ENCODE results near the gene TAF4.
"Not testable (repeated sequence)": the region's sequence is repeated elsewhere in the genome, so short reads cannot be mapped to it uniquely, and the experiment has no call there.

The TAF4 gene

DNA sequence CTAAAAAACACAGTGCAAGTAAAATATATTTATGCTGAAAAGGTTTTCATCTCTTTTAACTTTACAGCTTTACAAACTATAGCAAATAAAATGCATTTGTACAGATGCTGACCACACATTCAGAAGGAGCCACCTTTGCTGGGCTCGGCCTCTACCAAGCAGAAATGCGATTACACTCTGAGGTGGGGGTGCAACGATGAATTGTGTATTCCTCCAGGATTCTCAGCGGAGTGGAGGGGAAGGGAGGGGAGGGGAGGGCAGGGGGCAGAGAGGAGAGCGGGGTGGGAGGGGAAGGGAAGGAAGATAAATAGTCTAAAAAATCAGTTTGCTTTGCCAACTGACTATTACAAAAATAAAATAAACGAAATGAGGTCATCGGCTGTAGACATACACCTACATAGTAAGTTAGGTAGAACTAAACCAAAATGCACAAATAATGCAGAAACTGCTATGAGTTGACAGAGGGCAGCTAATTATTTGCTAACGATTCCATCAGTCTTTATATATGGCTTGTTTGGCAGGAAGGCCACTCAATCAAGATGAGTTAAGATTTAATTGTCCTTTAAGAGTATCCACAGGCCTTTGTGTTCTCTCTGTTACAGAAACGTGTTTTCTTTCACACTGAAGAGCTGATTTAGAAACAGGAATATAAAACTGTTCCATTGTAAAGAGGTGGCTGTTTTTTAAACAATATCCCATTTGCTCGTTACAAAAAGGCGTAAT is 90.1 kb downstream of the TAF4 start:
- DNase-seq: no peak

DNA sequence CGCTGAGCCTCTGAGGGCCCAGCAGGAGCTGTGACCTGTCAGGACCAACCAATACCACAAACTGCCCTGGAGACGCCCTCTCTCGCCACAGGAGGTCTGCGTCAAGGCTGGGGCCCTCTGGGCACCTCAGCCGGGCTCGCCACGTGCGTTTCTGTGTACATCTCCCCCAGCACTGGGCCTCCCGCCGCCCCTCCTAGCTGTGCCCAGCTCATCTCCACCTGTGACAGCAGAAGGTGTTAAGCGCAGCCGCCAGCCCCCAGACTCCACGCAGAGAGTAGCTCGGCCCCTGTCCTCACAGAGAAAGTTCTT is 91.4 kb downstream of the TAF4 start:
- DNase-seq: no peak

DNA sequence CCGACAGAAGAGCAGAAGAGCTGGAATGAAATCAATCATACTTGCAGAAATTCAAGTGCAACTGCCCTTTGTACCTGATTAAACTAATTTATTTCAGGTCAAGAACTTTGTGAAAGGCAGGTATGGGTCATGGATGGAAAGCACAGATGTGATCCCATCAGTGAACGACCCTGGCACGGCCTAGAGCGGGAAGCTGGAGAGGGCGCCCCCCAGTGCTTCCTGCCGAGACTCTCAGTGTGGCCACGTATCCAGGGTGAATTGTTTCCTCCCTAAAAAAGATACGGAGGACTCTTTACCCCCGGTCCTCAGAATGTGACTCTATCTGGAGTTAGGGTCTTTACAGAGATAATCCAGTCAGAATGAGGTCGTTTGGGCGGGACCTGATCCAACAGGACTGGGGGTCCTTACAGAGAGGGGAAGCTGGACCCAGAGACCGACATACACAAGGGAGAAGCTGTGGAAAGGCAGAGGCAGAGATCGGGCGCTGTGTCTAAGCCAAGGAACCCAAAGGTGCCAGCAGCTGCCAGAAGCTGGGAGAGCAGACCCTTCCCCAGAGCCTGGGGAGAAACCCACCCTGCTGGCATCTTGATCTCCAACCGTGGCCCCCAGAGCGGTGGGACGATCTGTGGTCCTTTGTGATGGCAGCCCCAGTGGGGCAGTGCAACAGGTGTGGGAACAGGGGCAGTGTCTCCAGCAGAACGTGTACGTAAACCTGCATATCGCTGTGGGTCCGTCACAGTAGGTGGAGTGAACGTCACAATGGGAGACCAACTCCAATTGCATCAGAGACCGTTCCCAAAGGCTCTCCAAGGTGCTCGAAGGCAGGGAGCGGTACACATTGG is 91.9 kb downstream of the TAF4 start:
- DNase-seq: no peak

DNA sequence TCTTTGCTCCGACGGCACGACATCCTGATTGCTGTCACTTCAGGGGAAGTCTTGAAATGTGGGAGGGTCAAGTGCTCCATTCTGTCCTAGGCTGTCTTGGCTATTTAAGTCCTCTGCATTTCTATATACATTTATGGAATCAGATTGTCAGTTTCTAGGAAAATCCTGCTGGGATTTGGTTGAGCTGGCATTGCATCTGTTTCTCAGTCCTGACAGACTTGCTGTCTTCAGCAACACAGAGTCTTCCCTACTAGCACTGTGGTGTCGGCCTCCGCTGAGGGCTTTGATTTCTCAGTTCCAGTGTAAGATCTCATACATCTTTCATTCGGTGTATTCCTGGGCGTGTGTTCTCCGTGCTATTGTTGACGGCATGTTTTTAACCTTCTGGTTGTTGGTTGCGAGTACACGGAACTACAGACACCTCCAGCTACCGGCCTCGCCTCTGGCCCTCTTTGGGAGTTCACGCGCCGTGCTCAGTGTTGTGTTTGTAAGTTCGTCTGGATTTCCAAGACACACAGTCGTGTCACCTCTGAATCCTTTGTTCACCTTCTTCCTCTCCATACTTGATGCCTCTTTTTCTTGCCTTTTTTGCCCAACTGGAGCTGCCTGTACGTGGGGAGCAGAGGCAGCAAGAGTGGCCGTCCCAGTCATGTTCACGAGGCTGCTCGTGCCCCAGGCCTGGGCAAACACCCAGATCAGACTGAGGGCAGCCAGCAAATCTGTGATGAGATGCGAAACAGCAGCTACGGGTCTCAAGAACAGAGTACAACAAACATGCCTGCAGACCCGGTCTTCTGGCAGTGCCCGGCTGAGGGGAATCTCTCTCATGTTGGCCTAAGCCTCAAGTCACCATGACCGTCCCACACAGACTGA is 92.8 kb downstream of the TAF4 start:
- DNase-seq: no peak

DNA sequence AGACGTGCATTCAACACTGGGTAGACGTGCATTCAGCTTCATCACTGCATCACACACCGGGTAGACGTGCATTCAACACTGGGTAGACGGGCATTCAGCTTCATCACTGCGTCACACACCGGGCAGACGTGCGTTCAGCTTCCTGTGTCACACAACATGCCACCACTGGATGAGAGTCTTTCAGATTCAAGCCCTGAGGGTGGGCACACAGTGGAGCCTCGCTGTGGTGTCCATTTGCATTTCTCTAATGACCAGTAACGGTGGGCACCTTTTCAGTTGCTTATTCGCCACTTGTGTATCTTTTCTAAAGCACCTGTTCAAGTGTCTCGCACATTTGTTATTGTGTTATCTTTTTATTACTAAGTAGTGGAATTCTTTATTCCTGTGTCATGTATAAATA is 94.1 kb downstream of the TAF4 start:
- DNase-seq: not testable (repeated sequence)

GRCh38 chr20:61970357-61970756 is 95.3 kb downstream of the TAF4 start:
- DNase-seq: no peak

DNA sequence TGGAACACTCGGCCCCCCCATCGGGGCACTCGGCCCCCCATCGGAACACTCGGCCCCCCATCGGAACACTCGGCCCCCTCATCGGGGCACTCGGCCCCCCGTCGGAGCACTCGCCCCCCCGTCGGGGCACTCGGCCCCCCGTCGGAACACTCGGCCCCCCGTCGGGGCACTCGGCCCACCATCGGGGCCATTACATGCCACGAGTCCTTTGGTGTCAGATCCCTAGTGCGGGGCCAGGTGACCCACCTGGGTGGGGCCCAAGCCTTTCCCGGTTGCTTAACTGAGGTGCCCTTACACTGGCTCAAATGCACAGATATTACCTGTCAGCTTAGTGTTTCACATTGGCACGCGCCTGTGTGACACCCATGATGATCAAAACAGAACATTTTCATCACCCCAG is 95.9 kb downstream of the TAF4 start:
- no peak for DNase-seq

DNA sequence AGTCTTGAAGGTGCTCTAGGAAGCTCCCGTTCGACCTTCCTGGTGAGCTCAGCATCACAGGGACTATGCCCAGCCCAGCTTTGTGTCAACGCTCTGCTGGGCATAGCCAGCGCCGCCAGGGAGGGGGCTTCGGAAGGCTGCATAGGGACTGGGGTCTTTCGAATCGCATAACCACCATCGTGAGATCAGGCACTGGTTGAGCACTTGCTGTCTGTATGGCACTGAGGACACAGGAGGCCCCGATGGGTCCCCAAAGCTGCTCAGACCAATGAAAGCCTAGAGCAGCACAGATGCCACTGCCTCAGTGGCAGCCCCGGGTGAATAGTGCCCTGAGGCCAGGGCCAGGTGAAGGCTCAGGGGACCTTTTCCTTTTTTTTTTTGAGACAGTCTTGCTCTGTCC is 96.7 kb downstream of the TAF4 start:
- DNase-seq: no peak

DNA sequence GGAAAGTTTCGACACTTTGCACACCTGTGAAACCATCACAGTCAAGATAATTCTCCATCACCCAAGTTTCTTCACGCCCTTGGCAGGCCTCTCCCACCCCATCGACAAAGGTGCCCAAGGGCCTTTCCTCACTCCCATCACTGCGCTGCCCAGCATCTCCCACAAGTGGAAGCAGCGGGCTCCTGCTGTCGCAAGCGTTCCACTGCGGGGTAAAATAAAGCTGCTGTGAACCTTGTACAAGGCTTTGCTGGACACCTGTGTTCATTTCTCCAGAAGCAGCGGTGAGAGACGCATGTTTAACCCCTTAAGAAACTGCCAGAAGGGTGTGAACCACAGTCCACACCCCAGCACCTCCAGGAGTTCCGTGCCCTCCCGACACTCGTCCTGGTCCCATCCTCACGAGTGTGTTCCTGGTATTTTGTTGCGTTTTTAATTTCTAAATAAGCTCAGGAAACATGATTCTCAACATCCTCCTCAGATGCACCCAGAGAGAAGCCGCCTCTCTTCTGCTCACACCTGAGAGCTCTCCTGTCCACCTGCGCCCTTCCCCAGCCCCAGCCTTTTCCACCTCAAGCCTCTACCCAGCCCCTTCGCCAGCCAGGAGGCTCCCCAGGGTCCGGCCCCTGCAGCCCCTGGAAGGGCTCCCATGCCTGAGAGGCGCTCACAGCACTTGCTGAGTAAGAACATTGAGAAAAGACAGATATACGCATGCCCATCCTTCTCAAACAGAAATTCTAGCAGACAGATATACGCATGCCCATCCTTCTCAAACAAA is 97.5 kb downstream of the TAF4 start:
- no peak for DNase-seq

DNA sequence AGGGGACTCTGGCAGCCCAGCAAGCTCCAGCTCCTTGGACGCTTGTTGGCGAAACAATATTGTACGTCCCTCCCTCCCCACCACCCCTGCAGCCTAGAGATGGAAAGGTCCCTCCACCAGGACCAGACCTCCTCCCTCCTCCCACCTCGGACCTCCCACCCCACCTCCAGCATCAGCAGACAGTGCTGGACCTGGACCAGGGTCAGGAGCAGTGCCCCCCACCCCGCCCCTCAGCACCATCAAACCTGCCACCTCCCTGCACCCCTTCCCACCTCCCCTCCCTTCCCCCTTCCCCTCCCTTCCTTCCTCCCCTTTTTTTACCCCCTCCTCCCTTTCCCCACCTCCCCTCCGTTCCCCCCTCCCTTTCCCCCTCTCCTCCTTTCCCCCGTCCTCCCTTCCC is 98.4 kb downstream of the TAF4 start:
- DNase-seq: no peak

GRCh38 chr20:61966492-61967244 is 99.0 kb downstream of the TAF4 start:
- no peak for DNase-seq

DNA sequence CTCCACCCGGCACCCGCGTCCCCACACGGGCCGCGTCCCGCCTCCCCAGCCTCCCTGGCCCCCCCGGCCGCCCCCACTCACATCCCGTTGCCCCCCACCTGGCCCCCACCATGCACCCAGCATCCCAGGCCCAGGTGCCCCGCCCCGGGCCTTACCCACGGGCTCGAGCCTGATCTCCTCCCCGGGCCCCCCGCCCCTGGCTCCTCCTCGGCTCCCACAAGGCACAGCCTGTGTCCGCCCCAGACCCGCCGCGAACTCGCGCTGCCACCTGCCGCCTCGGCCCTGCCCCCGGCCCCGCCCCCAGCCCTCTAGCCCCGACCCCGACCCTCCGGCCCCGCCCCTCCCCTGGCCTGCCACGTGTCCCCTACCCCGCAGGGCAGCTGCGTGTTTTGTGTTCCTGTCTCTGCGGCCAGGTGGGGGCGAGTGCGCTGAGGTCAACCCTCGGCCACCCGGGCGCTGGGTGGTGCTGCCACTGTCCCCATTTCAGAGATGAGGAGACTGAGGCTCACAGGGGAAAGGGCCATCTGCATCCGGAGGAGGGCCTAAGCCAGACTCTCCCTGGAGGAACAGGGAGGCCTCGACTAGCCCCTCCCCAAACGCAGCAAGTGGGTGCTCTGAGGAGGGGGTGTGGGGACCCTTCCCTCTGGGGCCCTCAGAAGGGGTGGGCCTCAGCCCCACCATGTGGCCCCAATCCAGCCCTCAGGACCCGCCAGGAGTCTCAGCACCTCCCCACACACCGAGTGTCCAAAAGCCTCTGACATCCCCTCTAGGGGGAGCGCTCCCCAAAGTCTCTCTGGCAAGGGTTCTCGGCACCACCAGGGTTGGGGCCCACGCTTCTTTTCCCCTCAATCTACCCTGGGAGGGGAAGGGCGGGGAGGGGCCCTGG is 99.8 kb downstream of the TAF4 start:
- no peak for DNase-seq

- no peak for DNase-seq
These were observed 100.7 kb downstream of the TAF4 start for GRCh38 chr20:61964675-61965605.

- no peak for DNase-seq
These were observed 101.6 kb downstream of the TAF4 start for GRCh38 chr20:61963885-61964674.

GRCh38 chr20:61963149-61963548 is 102.5 kb downstream of the TAF4 start:
- no peak for DNase-seq

DNA sequence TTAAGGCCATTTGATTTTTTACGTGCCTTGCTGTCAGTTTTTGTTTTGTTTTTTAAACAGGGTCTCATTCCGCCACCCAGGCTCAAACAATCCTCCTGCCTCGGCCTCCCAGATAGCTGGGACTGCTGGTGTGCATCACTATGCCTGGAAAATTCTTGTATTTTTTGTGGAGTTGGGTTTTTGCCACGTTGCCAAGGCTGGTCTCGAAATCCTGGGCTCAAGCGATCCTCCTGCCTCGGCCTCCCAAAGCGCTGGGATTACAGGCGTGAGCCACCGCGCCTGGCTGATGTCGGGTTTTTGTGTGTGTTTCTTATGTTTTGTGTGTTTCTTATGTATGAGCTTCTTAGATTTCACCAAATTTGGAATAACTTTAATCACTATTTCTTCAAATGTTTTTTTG is 104.8 kb downstream of the TAF4 start:
- DNase-seq: no peak

GRCh38 chr20:61958773-61959700 is 106.6 kb downstream of the TAF4 start:
- no peak for DNase-seq

Data from CD4-positive, alpha-beta T cell treated with Interferon gamma for 1 hour (primary cell).